IMR-90 (cell line): ENCODE measurements around the gene MYO5A. TPM values are rescaled to one million over a fixed set of nuclear protein-coding genes. Genes with fewer than 3 reads are reported as not detected.

Source experiments
- ATAC-seq: fragments of 200-7000 bp; cut with Tn5 transposase; 2 replicates; pipeline ENCODE4 v1.9.1; 2020; ENCODE audit warnings: low read depth, mild to moderate bottlenecking, moderate library complexity
- BruUV-seq: library from RNA; stranded (reverse); fragments of 400-500 nt; replicated peaks from 2 replicates; lab custom pipeline; 2021; lab: Mats Ljungman, UMichigan
- CTCF ChIA-PET: fragments of 300-600 bp; formaldehyde crosslinking; extraction: SDS; loops from one replicate; lab custom pipeline; 2021; ENCODE audit warnings: antibody characterized with exemption; lab: Yijun Ruan, JAX
- POLR2A ChIA-PET: fragments of 300-600 bp; sonication (Branson Sonifier 250); formaldehyde crosslinking; loops from one replicate; lab custom pipeline; 2022; ENCODE audit warnings: antibody characterized with exemption; ENCODE audit not compliant: unreplicated experiment; lab: Charles Lee
- DNase-seq: peaks from one replicate; pipeline ENCODE4 v3.0.0; 2013
- H2AFZ ChIP-seq: replicated peaks from 2 replicates; pipeline ENCODE3; 2013; ENCODE audit warnings: low read length, mild to moderate bottlenecking; ENCODE audit not compliant: poor library complexity
- H2AK5ac ChIP-seq: 2 replicates; pipeline ENCODE4 v1.6.1; 2013; ENCODE audit warnings: low read depth, low read length, inconsistent platforms
- H2AK9ac ChIP-seq: replicated peaks from 2 replicates; pipeline ENCODE3; 2013; ENCODE audit warnings: mild to moderate bottlenecking, low read depth, low read length, moderate library complexity; ENCODE audit not compliant: poor library complexity
- H2BK120ac ChIP-seq: 2 replicates; pipeline ENCODE4 v1.6.1; 2013; ENCODE audit warnings: low read depth, low read length, inconsistent platforms
- H2BK15ac ChIP-seq: 3 replicates; pipeline ENCODE4 v1.6.1; 2013; ENCODE audit warnings: low read depth, low read length, inconsistent platforms
- H2BK20ac ChIP-seq: 2 replicates; pipeline ENCODE4 v1.6.1; 2013; ENCODE audit warnings: low read depth, mild to moderate bottlenecking, inconsistent platforms, low read length, moderate library complexity
- H2BK5ac ChIP-seq: 2 replicates; pipeline ENCODE4 v1.6.1; 2013; ENCODE audit warnings: mild to moderate bottlenecking, low read depth, low read length, inconsistent platforms; ENCODE audit not compliant: poor library complexity, severe bottlenecking
- H3K14ac ChIP-seq: replicated peaks from 2 replicates; pipeline ENCODE4 v1.6.1; 2013; ENCODE audit warnings: low read depth, low read length, inconsistent platforms
- H3K18ac ChIP-seq: 2 replicates; pipeline ENCODE4 v1.6.1; 2013; ENCODE audit warnings: low read depth, low read length, control low read depth
- H3K23ac ChIP-seq: 2 replicates; pipeline ENCODE4 v1.6.1; 2013; ENCODE audit warnings: low read depth, low read length, inconsistent platforms
- H3K27ac ChIP-seq: 2 replicates; pipeline ENCODE4 v1.5.1; 2013; ENCODE audit warnings: mild to moderate bottlenecking, control low read depth, low read length; ENCODE audit not compliant: insufficient read depth
- H3K27me3 ChIP-seq: 2 replicates; pipeline ENCODE4 v1.6.1; 2013; ENCODE audit warnings: low read length; ENCODE audit not compliant: control insufficient read depth, insufficient read depth
- H3K36me3 ChIP-seq: 2 replicates; pipeline ENCODE4 v1.6.1; 2013; ENCODE audit warnings: low read length, mixed read lengths; ENCODE audit not compliant: control insufficient read depth, insufficient read depth
- H3K4ac ChIP-seq: 2 replicates; pipeline ENCODE4 v1.6.1; 2013; ENCODE audit warnings: low read depth, low read length, inconsistent platforms
- H3K4me1 ChIP-seq: 2 replicates; pipeline ENCODE4 v1.6.1; 2013; ENCODE audit warnings: low read length, mixed read lengths; ENCODE audit not compliant: control insufficient read depth, insufficient read depth
- H3K4me2 ChIP-seq: 2 replicates; pipeline ENCODE4 v1.6.1; 2013; ENCODE audit warnings: low read depth, mild to moderate bottlenecking, control low read depth, low read length, moderate library complexity
- H3K4me3 ChIP-seq: 2 replicates; pipeline ENCODE4 v1.5.1; 2013; ENCODE audit warnings: low read depth, mild to moderate bottlenecking, control low read depth, low read length, moderate library complexity; ENCODE audit not compliant: insufficient read depth
- H3K56ac ChIP-seq: 2 replicates; pipeline ENCODE4 v1.6.1; 2013; ENCODE audit warnings: low read length, inconsistent platforms; ENCODE audit not compliant: insufficient read depth; ENCODE audit errors: extremely low read depth
- H3K79me1 ChIP-seq, 2 experiments: 2 replicates each; pipeline ENCODE4 v1.6.1; 2013; ENCODE audit warnings: low read length in 2 of 2, inconsistent platforms in 1 of 2, low read depth in 1 of 2
- H3K9ac ChIP-seq: 2 replicates; pipeline ENCODE4 v1.6.1; 2013; ENCODE audit warnings: low read depth, low read length, control low read depth
- H3K9me1 ChIP-seq: 2 replicates; pipeline ENCODE4 v1.6.1; 2013; ENCODE audit warnings: low read length, inconsistent platforms; ENCODE audit not compliant: insufficient read depth
- H3K9me3 ChIP-seq: 2 replicates; pipeline ENCODE4 v1.6.1; 2013; ENCODE audit warnings: low read length; ENCODE audit not compliant: control insufficient read depth, insufficient read depth
- H4K20me1 ChIP-seq: 2 replicates; pipeline ENCODE4 v1.6.1; 2013; ENCODE audit warnings: low read length, inconsistent platforms; ENCODE audit not compliant: insufficient read depth
- H4K5ac ChIP-seq: 2 replicates; pipeline ENCODE4 v1.6.1; 2013; ENCODE audit warnings: mild to moderate bottlenecking, low read depth, low read length, control low read depth
- H4K8ac ChIP-seq, 2 experiments: 2 replicates each; pipeline ENCODE4 v1.6.1; 2013; ENCODE audit warnings: low read depth in 2 of 2, low read length in 2 of 2, control low read depth in 1 of 2, inconsistent platforms in 1 of 2
- H4K91ac ChIP-seq: 2 replicates; pipeline ENCODE4 v1.6.1; 2013; ENCODE audit warnings: low read depth, low read length, inconsistent platforms; ENCODE audit not compliant: insufficient read depth
- BHLHE40 ChIP-seq: fragments of 150-350 bp; IDR thresholded peaks from 2 replicates; pipeline ENCODE4 v1.6.1; 2016; ENCODE audit warnings: mild to moderate bottlenecking, low read depth, low read length
- CEBPB ChIP-seq: IDR thresholded peaks from 2 replicates; pipeline ENCODE4 v1.6.1; 2012; ENCODE audit warnings: low read depth, low read length, improper control_type of control experiment
- CHD1 ChIP-seq: IDR thresholded peaks from 2 replicates; pipeline ENCODE4 v1.6.1; 2012; ENCODE audit warnings: low read depth, low read length, improper control_type of control experiment
- FOS ChIP-seq: fragments of 150-350 bp; IDR thresholded peaks from 2 replicates; pipeline ENCODE4 v1.6.1; 2016; ENCODE audit warnings: low read depth, low read length
- MAZ ChIP-seq: IDR thresholded peaks from 2 replicates; pipeline ENCODE4 v1.6.1; 2012; ENCODE audit warnings: low read depth, mild to moderate bottlenecking, low read length, improper control_type of control experiment, moderate library complexity, borderline replicate concordance
- MXI1 ChIP-seq: IDR thresholded peaks from 2 replicates; pipeline ENCODE4 v1.6.1; 2012; ENCODE audit warnings: low read depth, mild to moderate bottlenecking, low read length, moderate library complexity, borderline replicate concordance
- NFE2L2 ChIP-seq: fragments of 150-350 bp; IDR thresholded peaks from 2 replicates; pipeline ENCODE4 v1.6.1; 2016; ENCODE audit warnings: low read depth, mild to moderate bottlenecking, low read length
- POLR2A ChIP-seq: IDR thresholded peaks from 2 replicates; pipeline ENCODE4 v1.6.1; 2012; ENCODE audit warnings: mild to moderate bottlenecking, low read depth, low read length
- RAD21 ChIP-seq: IDR thresholded peaks from 2 replicates; pipeline ENCODE4 v1.6.1; 2012; ENCODE audit warnings: low read length, improper control_type of control experiment
- RCOR1 ChIP-seq: IDR thresholded peaks from 2 replicates; pipeline ENCODE4 v1.6.1; 2012; ENCODE audit warnings: mild to moderate bottlenecking, low read length, improper control_type of control experiment; ENCODE audit not compliant: insufficient replicate concordance
- RFX5 ChIP-seq: IDR thresholded peaks from 2 replicates; pipeline ENCODE4 v1.8.0; 2012; ENCODE audit warnings: low read depth, mild to moderate bottlenecking, low read length, moderate library complexity
- SMC3 ChIP-seq: fragments of 150-350 bp; IDR thresholded peaks from 2 replicates; pipeline ENCODE4 v1.6.1; 2016; ENCODE audit warnings: low read depth, mild to moderate bottlenecking, antibody characterized with exemption, low read length, moderate library complexity
- USF2 ChIP-seq: fragments of 150-350 bp; IDR thresholded peaks from 2 replicates; pipeline ENCODE4 v1.6.1; 2017; ENCODE audit warnings: mild to moderate bottlenecking, antibody characterized with exemption, low read length, low read depth
- WGBS, 2 experiments: methylation state at CpG; one replicate each; pipeline versions ENCODE4 v1.1.5 to v1.1.7; 2013; ENCODE audit warnings: missing lambda C conversion rate in 2 of 2; ENCODE audit not compliant: insufficient read length in 1 of 2; ENCODE audit errors: extremely low coverage in 2 of 2; 5-methylcytosine and 5-hydroxymethylcytosine counted together
- dilution Hi-C: fragments of 300-500 bp; cut with HindIII; formaldehyde crosslinking; loops from one replicate; pipeline ENCODE4 v1.14.3; 2018; ENCODE audit warnings: low sequenced_read_pairs; ENCODE audit not compliant: unreplicated experiment
- in situ Hi-C: fragments of 300-500 bp; cut with MboI; formaldehyde crosslinking; loops from 3 replicates; pipeline ENCODE4 v1.14.3; 2019; ENCODE audit warnings: low sequenced_read_pairs, inconsistent platforms, mixed read lengths
- intact Hi-C: fragments of 100-400 bp; cut with micrococcal nuclease; formaldehyde crosslinking; loops from 2 replicates; pipeline ENCODE4 v1.10.0; 2022
- polyA plus RNA-seq, 3 experiments: library from polyadenylated mRNA; depleted of rRNA; stranded (reverse); fragments of >200 nt; gene quantifications; 2 replicates each; pipeline ENCODE4 v1.2.3, GENCODE V29; 2012; ENCODE audit warnings: low replicate concordance in 1 of 3
- total RNA-seq: library from RNA; depleted of rRNA; stranded (reverse); fragments of >200 nt; gene quantifications from 2 replicates; pipeline ENCODE4 v1.2.3, GENCODE V29; 2012
- TF ChIP-seq, protein P1 (sequence below): fragments of 150-350 bp; IDR thresholded peaks from 2 replicates; pipeline ENCODE4 v1.6.1; 2016; ENCODE audit warnings: low read depth, mild to moderate bottlenecking, low read length, moderate library complexity, borderline replicate concordance
- TF ChIP-seq, protein P2 (sequence below): conservative IDR thresholded peaks from 2 replicates; pipeline ENCODE4 v1.5.1; 2012; ENCODE audit warnings: mild to moderate bottlenecking, low read depth, low read length, improper control_type of control experiment

MYO5A gene
- total and polyA plus RNA-seq, 2 of the 4 experiments (the other 2 are of a cell fraction): 19.4 to 69.2 TPM

GRCh38 chr15:52369030-52369429 lies 159.7 kb downstream of the MYO5A start:
- Histone ChIP-seq H3K36me3 (peaks cover 14% of the 10 kb centered on the region), H3K9me1 (0 out of 2 replicates have a peak, but pooled peaks cover 3% of the 10 kb centered on the region), H3K27me3 (no peaks in the 10 kb centered on the region), H3K9ac (no peak overlapping the region), H2AK9ac (no peak overlapping the region), H4K20me1 (no peaks in the 10 kb centered on the region), H4K5ac (no peak overlapping the region), H2BK120ac (no peak overlapping the region), H4K8ac (no peak overlapping the region), H2BK5ac (no peak overlapping the region), H3K23ac (no peak overlapping the region), H3K4me3 (no peak overlapping the region), H3K56ac (no peak overlapping the region), H4K91ac (no peak overlapping the region), H3K79me1 (no peaks in the 10 kb centered on the region; a peak in 2 of 4 replicates), H2AFZ (no peak overlapping the region), H3K9me3 (no peaks in the 10 kb centered on the region), H3K4me1 (no peaks in the 10 kb centered on the region), H3K4me2 (no peak overlapping the region), H3K18ac (no peak overlapping the region), H3K14ac (no peak overlapping the region), H2BK20ac (no peak overlapping the region), H2BK15ac (no peak overlapping the region), H3K4ac (no peak overlapping the region), H3K27ac (no peak overlapping the region), H2AK5ac (no peak overlapping the region)
- in situ Hi-C loops (no loop called here), dilution Hi-C loops (no loop called here), intact Hi-C loops (no loop called here)
- ATAC-seq (no peak), DNase-seq (no peak)
- no TSS peak for BruUV-seq
- 71% methylated on average over 1 of the region's 3 CpGs; no CpG with 5 or more reads in 1 of the 2 experiments for WGBS, 2 experiments
- TF ChIP-seq RCOR1 (no peak), FOS (no peak), CHD1 (no peak), RFX5 (no peak), RAD21 (no peak), POLR2A (no peak), NFE2L2 (no peak), USF2 (no peak), BHLHE40 (no peak), MXI1 (no peak), MAZ (no peak), CEBPB (no peak), SMC3 (no peak)
- TF ChIP-seq, protein P1, sequence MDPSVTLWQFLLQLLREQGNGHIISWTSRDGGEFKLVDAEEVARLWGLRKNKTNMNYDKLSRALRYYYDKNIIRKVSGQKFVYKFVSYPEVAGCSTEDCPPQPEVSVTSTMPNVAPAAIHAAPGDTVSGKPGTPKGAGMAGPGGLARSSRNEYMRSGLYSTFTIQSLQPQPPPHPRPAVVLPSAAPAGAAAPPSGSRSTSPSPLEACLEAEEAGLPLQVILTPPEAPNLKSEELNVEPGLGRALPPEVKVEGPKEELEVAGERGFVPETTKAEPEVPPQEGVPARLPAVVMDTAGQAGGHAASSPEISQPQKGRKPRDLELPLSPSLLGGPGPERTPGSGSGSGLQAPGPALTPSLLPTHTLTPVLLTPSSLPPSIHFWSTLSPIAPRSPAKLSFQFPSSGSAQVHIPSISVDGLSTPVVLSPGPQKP: no peak
- TF ChIP-seq, protein P2, sequence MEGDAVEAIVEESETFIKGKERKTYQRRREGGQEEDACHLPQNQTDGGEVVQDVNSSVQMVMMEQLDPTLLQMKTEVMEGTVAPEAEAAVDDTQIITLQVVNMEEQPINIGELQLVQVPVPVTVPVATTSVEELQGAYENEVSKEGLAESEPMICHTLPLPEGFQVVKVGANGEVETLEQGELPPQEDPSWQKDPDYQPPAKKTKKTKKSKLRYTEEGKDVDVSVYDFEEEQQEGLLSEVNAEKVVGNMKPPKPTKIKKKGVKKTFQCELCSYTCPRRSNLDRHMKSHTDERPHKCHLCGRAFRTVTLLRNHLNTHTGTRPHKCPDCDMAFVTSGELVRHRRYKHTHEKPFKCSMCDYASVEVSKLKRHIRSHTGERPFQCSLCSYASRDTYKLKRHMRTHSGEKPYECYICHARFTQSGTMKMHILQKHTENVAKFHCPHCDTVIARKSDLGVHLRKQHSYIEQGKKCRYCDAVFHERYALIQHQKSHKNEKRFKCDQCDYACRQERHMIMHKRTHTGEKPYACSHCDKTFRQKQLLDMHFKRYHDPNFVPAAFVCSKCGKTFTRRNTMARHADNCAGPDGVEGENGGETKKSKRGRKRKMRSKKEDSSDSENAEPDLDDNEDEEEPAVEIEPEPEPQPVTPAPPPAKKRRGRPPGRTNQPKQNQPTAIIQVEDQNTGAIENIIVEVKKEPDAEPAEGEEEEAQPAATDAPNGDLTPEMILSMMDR: no peak
- ChIA-PET POLR2A (no interaction called here), CTCF (no interaction called here)
